Neural crest cell (in vitro differentiated cells): Measurements from ENCODE around the gene MEGF6. TPM values are rescaled to one million over a fixed set of nuclear protein-coding genes. Genes with fewer than 3 reads are reported as not detected.

Experiments used
- DNase-seq: peaks from one replicate; pipeline ENCODE4 v3.0.0; 2021; ENCODE audit warnings: low read depth, mixed read lengths, low spot score
- H3K27ac Mint-ChIP-seq: one replicate; pipeline ENCODE4 v1.8.0; 2021; ENCODE audit warnings: mild to moderate bottlenecking, mixed read lengths; ENCODE audit not compliant: unreplicated experiment
- H3K27me3 Mint-ChIP-seq: 2 replicates; pipeline ENCODE4 v1.8.0; 2021; ENCODE audit warnings: low read depth, mild to moderate bottlenecking, mixed read lengths
- H3K36me3 Mint-ChIP-seq: 2 replicates; pipeline ENCODE4 v1.8.0; 2021; ENCODE audit warnings: low read depth, mild to moderate bottlenecking, mixed read lengths
- H3K4me1 Mint-ChIP-seq: 2 replicates; pipeline ENCODE4 v1.8.0; 2021; ENCODE audit warnings: mixed read lengths
- H3K4me3 Mint-ChIP-seq: one replicate; pipeline ENCODE4 v1.8.0; 2021; ENCODE audit warnings: mild to moderate bottlenecking, mixed read lengths
- H3K9me3 Mint-ChIP-seq: 2 replicates; pipeline ENCODE4 v1.8.0; 2021; ENCODE audit warnings: mixed read lengths
- total RNA-seq: library from RNA; stranded (reverse); gene quantifications from 2 replicates; pipeline ENCODE4 v1.2.1, GENCODE V29; 2021
- TF ChIP-seq, protein P1 (sequence below): fragments of 200-600 bp; sonication (generic); conservative IDR thresholded peaks from 2 replicates; pipeline ENCODE4 v1.5.0; 2021; ENCODE audit warnings: antibody characterized with exemption, mild to moderate bottlenecking

The MEGF6 gene
- total RNA-seq, 1 donor from 2014 or later = 36.7 TPM

DNA sequence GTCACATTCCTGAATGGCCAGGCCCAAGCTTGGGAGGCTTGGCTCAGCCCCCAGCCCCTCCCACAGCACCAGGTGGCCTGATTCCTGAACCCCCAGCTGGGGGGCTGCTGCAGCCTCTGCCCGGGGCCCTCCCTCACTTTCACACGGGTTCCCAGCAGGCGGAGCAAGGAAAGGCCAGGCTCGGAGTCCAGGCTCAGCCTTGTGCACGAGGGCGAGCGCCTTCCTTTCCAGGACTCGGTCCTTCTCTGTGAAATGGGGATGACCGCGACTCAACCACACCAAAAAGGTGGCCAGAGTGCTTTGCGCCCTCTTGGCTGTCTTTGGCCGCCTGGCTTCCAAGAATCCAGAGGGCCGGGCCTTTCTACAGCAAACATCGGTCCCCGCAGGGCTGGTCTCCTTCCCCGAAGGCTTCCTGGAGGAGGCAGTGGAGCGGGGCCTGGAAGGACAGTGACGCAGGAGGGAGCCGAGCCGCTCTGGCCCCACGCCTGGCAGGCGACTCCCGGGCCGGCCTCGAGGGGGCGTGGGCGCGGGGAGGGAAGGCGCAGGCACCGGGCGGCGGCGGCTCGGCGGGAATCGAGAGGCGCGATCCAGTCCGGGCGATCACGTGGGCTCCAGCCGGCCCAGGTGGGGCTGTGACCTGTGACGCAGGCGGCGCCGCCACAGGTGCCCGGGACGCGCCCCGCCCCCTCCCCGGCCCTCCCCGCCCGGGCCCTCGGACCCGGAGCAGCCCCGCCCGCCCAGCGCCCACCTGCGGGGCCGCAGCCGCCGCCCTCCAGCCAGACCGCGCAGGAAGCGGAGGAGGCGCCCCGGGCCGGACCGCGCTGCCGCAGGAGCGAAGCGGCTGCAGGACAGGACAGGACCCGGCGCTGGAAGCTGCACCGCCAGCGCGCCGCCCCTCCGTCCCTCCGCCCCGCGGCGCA, 157.2 kb downstream of the MEGF6 start, which contains the start of gene ARHGEF16:
TSS of gene ARHGEF16 (plus strand) at position 775 of the 920 bp plus-strand sequence. CDS start 8,420 bp downstream, outside the sequence.
- H3K27me3 Mint-ChIP-seq = peaks cover 7% of the 10 kb centered on the region
- TF ChIP-seq, protein P1, sequence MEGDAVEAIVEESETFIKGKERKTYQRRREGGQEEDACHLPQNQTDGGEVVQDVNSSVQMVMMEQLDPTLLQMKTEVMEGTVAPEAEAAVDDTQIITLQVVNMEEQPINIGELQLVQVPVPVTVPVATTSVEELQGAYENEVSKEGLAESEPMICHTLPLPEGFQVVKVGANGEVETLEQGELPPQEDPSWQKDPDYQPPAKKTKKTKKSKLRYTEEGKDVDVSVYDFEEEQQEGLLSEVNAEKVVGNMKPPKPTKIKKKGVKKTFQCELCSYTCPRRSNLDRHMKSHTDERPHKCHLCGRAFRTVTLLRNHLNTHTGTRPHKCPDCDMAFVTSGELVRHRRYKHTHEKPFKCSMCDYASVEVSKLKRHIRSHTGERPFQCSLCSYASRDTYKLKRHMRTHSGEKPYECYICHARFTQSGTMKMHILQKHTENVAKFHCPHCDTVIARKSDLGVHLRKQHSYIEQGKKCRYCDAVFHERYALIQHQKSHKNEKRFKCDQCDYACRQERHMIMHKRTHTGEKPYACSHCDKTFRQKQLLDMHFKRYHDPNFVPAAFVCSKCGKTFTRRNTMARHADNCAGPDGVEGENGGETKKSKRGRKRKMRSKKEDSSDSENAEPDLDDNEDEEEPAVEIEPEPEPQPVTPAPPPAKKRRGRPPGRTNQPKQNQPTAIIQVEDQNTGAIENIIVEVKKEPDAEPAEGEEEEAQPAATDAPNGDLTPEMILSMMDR = peak; percentile 70
- H3K27ac Mint-ChIP-seq = no peak within 1 kb of the TSS
- no peaks in the 10 kb centered on the region for H3K36me3 Mint-ChIP-seq
- peak; percentile 70 for DNase-seq
- peaks cover 31% of the 10 kb centered on the region for H3K4me1 Mint-ChIP-seq
- peak within 1 kb of the TSS; percentile 81 for H3K4me3 Mint-ChIP-seq
- H3K9me3 Mint-ChIP-seq = no peaks in the 10 kb centered on the region

DNA sequence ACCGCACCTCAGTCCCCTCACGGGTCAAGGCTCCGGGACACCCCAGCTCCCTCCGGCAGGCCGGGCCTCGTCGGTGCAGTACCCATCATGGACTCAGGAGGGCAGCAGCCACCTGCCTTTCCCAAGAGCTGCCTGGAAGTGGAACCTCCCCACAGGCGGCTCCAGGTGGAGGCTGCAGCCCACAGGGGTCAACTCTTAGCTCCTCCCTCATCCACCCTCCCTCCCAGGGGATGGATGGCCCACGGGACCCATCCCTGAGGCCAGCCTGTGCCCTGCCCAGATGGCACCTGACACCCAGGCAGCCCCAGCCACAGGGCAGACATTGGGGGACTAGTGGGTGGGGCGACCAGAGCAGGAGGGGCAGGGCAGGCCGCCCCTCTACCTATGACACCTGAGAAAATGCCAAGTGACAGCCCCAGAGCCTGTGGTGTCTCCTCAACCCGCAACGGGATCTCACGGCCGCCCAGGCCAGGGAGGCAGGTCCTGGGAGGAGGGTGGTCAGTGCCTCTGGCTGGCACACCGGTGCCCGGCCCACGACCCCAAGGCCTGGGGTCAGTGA, 158.0 kb downstream of the MEGF6 start:
- H3K4me1 Mint-ChIP-seq = peaks cover 24% of the 10 kb centered on the region
- no peak overlapping the region for H3K27ac Mint-ChIP-seq
- H3K9me3 Mint-ChIP-seq = no peaks in the 10 kb centered on the region
- TF ChIP-seq, protein P1 = peak; percentile 96
- H3K36me3 Mint-ChIP-seq = no peaks in the 10 kb centered on the region
- peak; percentile 92 for DNase-seq
- peak overlapping the region; percentile 80 for H3K4me3 Mint-ChIP-seq
- H3K27me3 Mint-ChIP-seq = peaks cover 7% of the 10 kb centered on the region

DNA sequence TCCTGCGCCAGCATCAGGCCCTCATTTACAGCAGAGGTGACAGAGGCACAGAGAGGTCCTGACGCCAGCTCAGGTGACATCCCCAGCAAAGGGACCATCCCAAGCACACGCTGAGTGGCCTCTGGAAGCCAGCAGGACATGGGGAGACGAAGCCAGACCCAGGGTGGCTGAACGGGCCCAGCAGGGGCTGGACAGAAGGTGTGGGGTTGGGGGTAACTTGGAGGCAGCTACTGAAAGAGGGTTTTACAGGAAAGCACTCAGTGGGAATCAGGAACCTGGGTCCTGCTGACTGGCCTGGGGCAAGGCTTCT, 158.5 kb downstream of the MEGF6 start:
- Mint-ChIP-seq H3K9me3 (peaks cover 4% of the 10 kb centered on the region), H3K4me3 (no peak overlapping the region), H3K36me3 (no peaks in the 10 kb centered on the region), H3K27me3 (peaks cover 7% of the 10 kb centered on the region), H3K4me1 (peaks cover 19% of the 10 kb centered on the region), H3K27ac (peak overlapping the region; percentile 43)
- no peak for DNase-seq
- TF ChIP-seq, protein P1 = no peak

DNA sequence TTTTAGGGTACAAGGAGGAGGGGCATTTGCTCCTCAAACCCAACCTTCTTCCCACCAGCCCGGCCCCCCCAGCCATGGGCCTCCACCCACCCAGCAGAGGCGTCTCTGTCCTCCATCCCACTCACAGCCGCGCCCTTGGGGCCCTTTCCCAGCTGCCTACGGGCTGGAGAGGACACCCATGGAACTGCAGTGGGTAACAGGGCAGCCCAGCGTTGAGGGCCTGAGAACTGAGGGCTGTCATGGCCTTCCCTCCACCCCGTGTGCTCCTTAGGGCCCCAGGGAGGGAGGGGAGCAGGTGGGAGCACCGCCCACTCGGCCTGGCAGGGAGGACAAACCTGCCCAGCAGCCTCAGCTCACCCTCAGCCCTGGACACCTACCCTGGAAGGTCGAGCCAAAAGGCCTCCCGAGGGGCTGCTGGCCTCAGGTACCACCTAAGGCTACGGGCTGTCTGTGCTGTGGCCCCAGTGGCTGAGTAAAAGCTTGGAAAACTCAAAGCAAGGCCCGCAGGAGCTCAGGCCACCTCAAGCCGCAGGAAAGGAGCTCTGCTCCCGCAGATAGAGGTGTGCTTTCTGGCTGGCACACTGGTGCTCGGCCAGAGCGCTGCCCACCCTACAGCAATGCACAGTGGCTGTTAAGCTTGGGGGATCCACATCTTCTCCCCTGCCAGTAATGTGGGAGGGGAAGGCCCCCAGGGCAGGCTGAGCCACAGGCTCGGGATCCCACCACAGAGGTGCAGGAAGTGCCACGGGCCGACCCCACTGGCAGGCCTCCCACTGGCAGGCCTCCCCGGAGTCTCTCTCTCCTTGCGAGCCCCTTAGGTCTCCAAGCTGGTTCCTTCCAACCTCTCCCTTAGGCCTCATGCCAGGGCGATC, 159.1 kb downstream of the MEGF6 start:
- no peak for DNase-seq
- H3K9me3 Mint-ChIP-seq = peaks cover 6% of the 10 kb centered on the region
- H3K27me3 Mint-ChIP-seq = peaks cover 7% of the 10 kb centered on the region
- TF ChIP-seq, protein P1 = no peak
- peaks cover 13% of the 10 kb centered on the region for H3K4me1 Mint-ChIP-seq
- no peak overlapping the region for H3K4me3 Mint-ChIP-seq
- H3K36me3 Mint-ChIP-seq = no peaks in the 10 kb centered on the region
- H3K27ac Mint-ChIP-seq = peak overlapping the region; percentile 43

DNA sequence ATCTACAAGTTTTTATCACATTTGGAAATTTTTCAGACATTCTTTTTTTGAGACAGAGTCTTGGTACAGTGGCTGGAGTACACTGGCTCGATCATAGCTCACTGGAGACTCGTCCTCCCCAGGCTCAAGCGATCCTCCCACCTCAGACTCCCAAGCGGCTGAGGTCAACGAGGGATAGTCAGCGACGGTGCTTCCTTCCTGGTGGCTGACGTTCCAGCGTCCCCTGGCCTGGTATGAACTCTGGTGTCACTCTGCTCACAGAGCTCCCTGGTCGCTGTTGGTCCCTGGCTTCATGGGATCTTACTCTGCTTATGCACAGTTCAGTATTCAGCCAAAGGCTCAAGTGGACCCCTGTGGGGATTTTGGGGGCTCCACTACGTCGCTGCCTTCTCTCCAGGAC, 160.3 kb downstream of the MEGF6 start:
- Mint-ChIP-seq H3K9me3 (peaks cover 6% of the 10 kb centered on the region), H3K36me3 (no peaks in the 10 kb centered on the region), H3K27me3 (peaks cover 7% of the 10 kb centered on the region), H3K4me1 (peaks cover 9% of the 10 kb centered on the region), H3K4me3 (no peak overlapping the region), H3K27ac (no peak overlapping the region)
- DNase-seq = no peak
- TF ChIP-seq, protein P1 = no peak
